Measurements from ENCODE around the gene CYRIA.

DNA sequence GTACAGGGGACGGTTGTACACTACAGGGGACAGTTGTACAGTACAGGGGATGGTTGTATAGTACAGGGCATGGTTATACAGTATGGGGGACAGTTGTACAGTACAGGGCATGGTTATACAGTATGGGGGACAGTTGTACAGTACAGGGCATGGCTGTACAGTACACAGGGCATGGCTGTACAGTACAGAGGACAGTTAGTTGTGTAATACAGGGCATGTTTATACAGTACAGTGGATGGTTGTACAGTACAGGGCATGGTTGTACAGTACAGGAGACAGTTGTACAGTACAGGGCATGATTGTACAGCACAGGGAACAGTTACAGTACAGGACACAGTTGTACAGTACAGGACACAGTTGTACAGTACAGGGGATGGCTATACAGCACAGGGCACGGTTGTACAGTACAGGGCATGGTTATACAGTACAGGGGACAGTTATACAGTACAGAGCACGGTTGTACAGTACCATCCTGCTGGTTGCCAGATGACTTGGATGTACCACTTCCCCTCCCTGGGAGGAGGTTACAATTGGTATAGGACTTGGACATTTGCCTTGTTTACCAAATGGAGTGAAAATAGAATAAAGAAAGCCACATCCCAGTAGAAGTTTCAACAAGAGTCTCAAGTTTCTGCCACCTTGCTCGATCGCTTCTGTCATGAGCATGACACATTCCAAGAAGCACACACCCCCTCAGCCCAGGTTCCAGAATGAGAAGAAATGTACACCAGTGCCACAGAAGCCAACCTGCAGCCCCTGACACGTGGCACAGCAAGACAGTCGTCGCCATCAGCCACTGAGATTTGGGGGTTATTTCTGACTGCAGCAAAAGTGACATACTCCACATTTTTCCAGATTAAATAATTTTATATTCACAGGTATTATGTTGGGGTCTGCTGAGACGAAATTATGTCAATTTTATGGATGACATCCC, 16.0 kb downstream of the CYRIA start:
- TF ChIP-seq, protein P1, sequence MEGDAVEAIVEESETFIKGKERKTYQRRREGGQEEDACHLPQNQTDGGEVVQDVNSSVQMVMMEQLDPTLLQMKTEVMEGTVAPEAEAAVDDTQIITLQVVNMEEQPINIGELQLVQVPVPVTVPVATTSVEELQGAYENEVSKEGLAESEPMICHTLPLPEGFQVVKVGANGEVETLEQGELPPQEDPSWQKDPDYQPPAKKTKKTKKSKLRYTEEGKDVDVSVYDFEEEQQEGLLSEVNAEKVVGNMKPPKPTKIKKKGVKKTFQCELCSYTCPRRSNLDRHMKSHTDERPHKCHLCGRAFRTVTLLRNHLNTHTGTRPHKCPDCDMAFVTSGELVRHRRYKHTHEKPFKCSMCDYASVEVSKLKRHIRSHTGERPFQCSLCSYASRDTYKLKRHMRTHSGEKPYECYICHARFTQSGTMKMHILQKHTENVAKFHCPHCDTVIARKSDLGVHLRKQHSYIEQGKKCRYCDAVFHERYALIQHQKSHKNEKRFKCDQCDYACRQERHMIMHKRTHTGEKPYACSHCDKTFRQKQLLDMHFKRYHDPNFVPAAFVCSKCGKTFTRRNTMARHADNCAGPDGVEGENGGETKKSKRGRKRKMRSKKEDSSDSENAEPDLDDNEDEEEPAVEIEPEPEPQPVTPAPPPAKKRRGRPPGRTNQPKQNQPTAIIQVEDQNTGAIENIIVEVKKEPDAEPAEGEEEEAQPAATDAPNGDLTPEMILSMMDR (IDR thresholded peaks at IDR 0.05; ENCODE audit: low read depth, low read length): no peak
- TF ChIP-seq EZH2phosphoT487 (IDR thresholded peaks at IDR 0.05; ENCODE audit: low read depth): no peak

Data from OCI-LY3 (cell line).